Gastroesophageal sphincter (tissue), 3 donors: ENCODE results near the gene SZT2.

Source experiments
- EP300 ChIP-seq: sonication (generic); formaldehyde crosslinking; IDR thresholded peaks from one replicate; pipeline ENCODE4 v1.6.1; 2017; ENCODE audit warnings: antibody characterized with exemption, mild to moderate bottlenecking
- TF ChIP-seq, protein P1 (sequence below), 4 experiments: fragments of 200-600 bp in 2 of 4; fragments of 450-650 bp in 2 of 4; sonication (generic) in 1 of 4; IDR thresholded peaks; one replicate each; pipeline ENCODE4 v1.5.1; 2017 to 2019; ENCODE audit warnings: antibody characterized with exemption in 4 of 4, mild to moderate bottlenecking in 2 of 4, moderate library complexity in 2 of 4

DNA sequence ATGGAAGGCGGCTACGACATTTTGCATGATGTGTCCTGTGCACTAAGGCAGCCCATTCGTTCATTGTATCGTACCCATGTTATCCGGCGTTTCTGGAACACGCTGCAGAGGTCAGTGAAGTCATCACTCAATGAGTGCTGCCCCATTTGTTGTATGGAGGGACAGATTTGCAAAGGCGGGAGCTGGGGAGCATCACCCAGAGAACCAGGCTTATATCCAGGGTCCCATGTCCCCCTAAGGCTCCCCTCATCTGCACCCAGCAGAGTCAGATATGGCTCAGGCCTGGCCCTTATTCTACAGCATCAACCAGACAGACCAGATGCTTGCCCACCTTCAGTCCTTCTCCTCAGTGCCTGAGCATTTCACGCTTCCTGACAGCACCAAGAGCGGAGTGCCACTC, 31.2 kb downstream of the SZT2 start:
- TF ChIP-seq, protein P1, sequence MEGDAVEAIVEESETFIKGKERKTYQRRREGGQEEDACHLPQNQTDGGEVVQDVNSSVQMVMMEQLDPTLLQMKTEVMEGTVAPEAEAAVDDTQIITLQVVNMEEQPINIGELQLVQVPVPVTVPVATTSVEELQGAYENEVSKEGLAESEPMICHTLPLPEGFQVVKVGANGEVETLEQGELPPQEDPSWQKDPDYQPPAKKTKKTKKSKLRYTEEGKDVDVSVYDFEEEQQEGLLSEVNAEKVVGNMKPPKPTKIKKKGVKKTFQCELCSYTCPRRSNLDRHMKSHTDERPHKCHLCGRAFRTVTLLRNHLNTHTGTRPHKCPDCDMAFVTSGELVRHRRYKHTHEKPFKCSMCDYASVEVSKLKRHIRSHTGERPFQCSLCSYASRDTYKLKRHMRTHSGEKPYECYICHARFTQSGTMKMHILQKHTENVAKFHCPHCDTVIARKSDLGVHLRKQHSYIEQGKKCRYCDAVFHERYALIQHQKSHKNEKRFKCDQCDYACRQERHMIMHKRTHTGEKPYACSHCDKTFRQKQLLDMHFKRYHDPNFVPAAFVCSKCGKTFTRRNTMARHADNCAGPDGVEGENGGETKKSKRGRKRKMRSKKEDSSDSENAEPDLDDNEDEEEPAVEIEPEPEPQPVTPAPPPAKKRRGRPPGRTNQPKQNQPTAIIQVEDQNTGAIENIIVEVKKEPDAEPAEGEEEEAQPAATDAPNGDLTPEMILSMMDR (IDR thresholded peaks at IDR 0.05) = no peak
- TF ChIP-seq EP300 = no peak
